Activated naive CD8-positive, alpha-beta T cell treated with anti-CD3 and anti-CD28 coated beads, Interleukin-2, amount 50 U/mL, for 24 hours (primary cell): ENCODE data around the gene TRAPPC11.
"Not testable (repeated sequence)": the region's sequence is repeated elsewhere in the genome, so short reads cannot be mapped to it uniquely, and the experiment has no call there.

ENCODE experiments used
- ATAC-seq: fragments of 150-1000 bp; cut with Tn5 transposase; one replicate; pipeline ENCODE4 v1.10.0; 2021
- DNase-seq: peaks from one replicate; pipeline ENCODE4 v3.0.0; 2021
- H3K27ac Mint-ChIP-seq: one replicate; pipeline ENCODE4 v1.8.0; 2021; ENCODE audit warnings: mild to moderate bottlenecking, mixed read lengths
- H3K27me3 Mint-ChIP-seq: one replicate; pipeline ENCODE4 v1.8.0; 2021; ENCODE audit warnings: mixed read lengths
- H3K36me3 Mint-ChIP-seq: one replicate; pipeline ENCODE4 v1.8.0; 2021; ENCODE audit warnings: low read depth, mixed read lengths
- H3K4me1 Mint-ChIP-seq: one replicate; pipeline ENCODE4 v1.8.0; 2021; ENCODE audit warnings: mixed read lengths
- H3K4me3 Mint-ChIP-seq: one replicate; pipeline ENCODE4 v1.8.0; 2021; ENCODE audit warnings: mild to moderate bottlenecking, moderate library complexity, mixed read lengths
- H3K9me3 Mint-ChIP-seq: one replicate; pipeline ENCODE4 v1.8.0; 2021; ENCODE audit warnings: mixed read lengths

The TRAPPC11 gene

GRCh38 chr4:183722731-183723560 is 63.9 kb downstream of the TRAPPC11 start:
- DNase-seq, result peak; percentile 46
- Mint-ChIP-seq H3K36me3 (no peaks in the 10 kb centered on the region), H3K27ac (peak overlapping the region; percentile 41), H3K4me3 (peak overlapping the region; percentile 65), H3K9me3 (no peaks in the 10 kb centered on the region), H3K27me3 (peaks cover 11% of the 10 kb centered on the region), H3K4me1 (peaks cover 15% of the 10 kb centered on the region)
- ATAC-seq, result peak; percentile 53

DNA sequence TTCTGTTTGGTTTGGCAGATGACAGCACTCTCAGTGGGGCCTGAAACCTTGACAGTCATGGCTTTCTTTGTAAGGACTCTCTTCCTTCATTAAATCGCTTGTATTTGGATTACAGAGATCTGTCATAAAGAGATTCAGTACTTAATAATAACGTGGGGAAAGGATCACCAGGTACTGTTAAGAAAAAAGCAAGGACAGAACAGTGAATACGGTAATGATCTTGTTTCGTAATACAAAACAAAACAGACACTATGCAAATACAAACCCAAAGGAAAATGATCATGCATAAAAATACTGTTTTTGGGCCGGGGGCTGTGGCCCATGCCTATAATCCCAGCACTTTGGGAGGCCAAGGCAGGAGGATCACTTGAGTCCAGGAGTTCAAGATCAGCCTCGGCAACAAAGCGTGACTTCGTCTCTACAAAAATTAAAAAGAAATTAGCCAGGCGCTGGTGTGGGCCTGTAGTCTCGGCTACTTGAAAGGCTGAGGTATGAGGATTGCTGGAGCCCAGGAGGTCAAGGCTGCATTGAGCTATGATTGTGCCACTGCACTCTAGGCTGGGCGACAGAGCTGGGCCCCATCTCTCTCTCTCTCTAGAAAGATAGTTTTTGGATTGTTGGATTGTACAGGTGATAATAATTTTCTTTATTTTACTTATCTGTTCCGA is 64.6 kb downstream of the TRAPPC11 start:
- Mint-ChIP-seq H3K27ac (peak overlapping the region; percentile 41), H3K4me3 (peak overlapping the region; percentile 61), H3K36me3 (no peaks in the 10 kb centered on the region), H3K27me3 (peaks cover 11% of the 10 kb centered on the region), H3K4me1 (peaks cover 15% of the 10 kb centered on the region), H3K9me3 (no peaks in the 10 kb centered on the region)
- ATAC-seq (no peak), DNase-seq (no peak)

DNA sequence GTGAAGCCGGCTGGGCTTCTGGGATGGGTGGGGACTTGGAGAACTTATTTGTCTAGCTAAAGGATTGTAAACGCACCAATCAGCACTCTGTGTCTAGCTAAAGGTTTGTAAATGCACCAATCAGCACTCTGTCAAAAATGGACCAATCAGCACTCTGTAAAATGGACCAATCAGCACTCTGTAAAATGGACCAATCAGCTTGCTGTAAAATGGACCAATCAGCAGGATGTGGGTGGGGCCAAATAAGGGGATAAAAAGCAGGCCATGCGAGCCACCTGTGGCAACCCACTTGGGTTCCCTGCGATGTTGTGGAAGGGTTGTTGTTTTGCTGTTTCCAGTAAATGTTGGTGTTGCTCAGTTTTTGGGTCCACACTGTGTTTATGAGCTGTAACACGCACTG is 66.5 kb downstream of the TRAPPC11 start:
- peaks cover 11% of the 10 kb centered on the region for H3K27me3 Mint-ChIP-seq
- not testable (repeated sequence) for H3K4me3 Mint-ChIP-seq

DNA sequence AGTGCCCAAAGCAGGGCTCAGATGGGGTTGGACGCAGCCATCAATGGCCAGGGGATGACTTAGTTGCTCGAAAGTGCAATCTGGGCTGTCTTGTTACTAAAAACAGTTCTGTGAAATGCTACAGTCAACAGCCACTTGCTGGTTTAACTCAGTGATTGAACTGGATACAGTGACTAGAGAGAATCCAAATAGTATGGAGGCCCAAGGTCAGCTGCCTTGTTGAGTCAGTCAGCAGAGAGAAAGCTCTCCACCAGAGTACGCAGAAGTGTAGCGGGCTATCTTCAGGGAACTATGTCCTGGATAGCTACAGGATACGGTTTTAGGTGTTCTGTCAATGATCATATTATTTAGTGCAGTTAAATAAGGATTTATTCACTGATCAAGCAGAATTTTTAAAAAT is 68.4 kb downstream of the TRAPPC11 start:
- no peak overlapping the region for H3K27ac Mint-ChIP-seq
- DNase-seq (no peak), ATAC-seq (no peak)
- H3K4me1 Mint-ChIP-seq, result peaks cover 5% of the 10 kb centered on the region
- no peak overlapping the region for H3K4me3 Mint-ChIP-seq
- H3K9me3 Mint-ChIP-seq, result no peaks in the 10 kb centered on the region
- H3K36me3 Mint-ChIP-seq, result no peaks in the 10 kb centered on the region
- H3K27me3 Mint-ChIP-seq, result peaks cover 6% of the 10 kb centered on the region

More for the DNA sequence above, 66.5 kb downstream of the TRAPPC11 start:
- H3K36me3 Mint-ChIP-seq, ATAC-seq, DNase-seq, H3K27ac Mint-ChIP-seq, H3K9me3 Mint-ChIP-seq: not testable (repeated sequence)
- peaks cover 15% of the 10 kb centered on the region for H3K4me1 Mint-ChIP-seq

DNA sequence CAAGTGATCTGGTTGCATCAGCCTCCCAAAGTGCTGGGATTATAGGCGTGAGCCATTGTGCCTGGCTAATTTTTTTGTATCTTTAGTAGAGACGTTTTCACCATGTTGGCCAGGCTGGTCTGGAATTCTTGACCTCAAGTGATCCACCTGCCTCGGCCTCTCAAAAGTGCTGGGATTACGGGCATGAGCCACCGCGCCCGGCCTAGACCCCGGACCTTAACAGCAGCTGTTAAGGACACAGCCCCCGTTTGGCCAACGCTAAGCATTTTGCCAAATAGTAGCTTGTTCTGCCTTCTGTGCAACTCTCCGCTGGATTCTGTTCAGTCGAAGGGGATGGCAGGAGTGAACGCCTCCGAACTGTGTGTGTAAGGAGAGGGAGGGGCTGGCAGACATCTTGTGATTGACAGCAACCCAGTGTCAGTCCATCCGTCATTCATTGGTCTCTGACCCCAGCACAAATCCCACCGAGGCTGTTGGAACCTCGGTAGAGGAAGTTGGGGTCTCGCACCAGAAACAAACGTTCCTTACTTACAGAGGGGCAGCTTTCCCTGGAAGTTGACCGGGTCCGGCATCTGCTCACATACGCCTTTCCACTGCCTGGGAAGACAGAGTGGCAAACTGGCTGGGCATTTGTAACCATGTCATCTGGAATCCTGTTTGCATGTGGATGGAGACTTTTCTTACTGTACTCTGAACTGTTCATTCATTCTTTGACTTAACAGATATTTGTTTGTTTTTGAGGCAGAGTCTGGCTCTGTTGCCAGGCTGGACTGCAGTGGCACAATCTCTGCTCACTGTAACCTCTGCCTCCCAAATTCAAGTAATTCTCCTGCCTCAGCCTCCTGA is 69.4 kb downstream of the TRAPPC11 start:
- Mint-ChIP-seq H3K9me3 (no peaks in the 10 kb centered on the region), H3K27me3 (peaks cover 3% of the 10 kb centered on the region), H3K4me1 (peaks cover 2% of the 10 kb centered on the region), H3K4me3 (no peak overlapping the region), H3K27ac (no peak overlapping the region), H3K36me3 (no peaks in the 10 kb centered on the region)
- ATAC-seq (no peak), DNase-seq (no peak)

- no peak overlapping the region for H3K4me3 Mint-ChIP-seq
- no peaks in the 10 kb centered on the region for H3K4me1 Mint-ChIP-seq
- DNase-seq (no peak), ATAC-seq (no peak)
- H3K27ac Mint-ChIP-seq, result no peak overlapping the region
- H3K27me3 Mint-ChIP-seq, result peaks cover 3% of the 10 kb centered on the region
- no peaks in the 10 kb centered on the region for H3K36me3 Mint-ChIP-seq
- no peaks in the 10 kb centered on the region for H3K9me3 Mint-ChIP-seq
Observed at GRCh38 chr4:183729069-183729406, 69.9 kb downstream of the TRAPPC11 start.

DNA sequence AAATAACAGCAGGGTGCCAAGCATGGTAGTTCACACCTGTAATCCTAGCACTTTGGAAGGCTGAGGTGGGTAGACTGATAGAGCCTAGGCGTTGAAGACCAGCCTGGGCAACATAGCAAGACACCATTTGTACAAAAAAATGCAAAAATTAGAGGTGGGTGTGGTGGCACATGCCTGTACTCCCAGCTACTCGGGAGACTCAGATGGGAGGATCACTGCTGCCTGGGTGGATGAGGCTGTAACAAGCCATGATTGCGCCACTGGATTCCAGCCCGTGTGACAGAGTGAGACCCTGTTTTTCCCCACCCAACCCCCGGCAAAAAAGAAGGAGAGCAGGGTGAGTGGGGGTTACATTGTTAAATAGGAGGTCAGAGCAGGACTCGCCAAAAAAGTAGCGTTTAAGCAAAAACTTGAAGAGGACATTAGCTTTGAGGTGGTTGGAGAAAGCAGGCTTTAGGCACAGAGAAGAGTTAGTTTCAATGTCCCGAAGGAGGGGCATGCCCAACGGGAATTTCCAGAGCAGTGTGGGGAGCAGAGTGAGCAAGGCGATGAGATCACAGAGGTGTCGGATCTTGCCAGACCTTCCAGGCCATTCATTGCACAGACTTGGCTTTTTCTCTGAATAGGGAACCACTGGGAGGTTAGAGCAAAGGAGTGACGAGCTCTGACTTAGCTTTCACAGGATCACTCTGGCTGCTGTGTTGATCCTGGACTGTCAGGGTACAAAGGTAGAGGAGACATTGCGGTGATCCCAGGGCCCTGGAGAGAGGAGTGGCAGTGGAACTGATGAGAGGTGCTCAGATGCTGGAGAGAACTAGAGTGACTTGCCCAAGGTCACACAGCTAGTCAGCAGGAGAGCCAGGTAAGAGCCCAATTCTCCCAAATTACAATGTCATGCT is 70.6 kb downstream of the TRAPPC11 start:
- DNase-seq (no peak), ATAC-seq (no peak)
- Mint-ChIP-seq H3K9me3 (no peaks in the 10 kb centered on the region), H3K4me1 (no peaks in the 10 kb centered on the region), H3K4me3 (no peak overlapping the region), H3K27me3 (peaks cover 3% of the 10 kb centered on the region), H3K36me3 (no peaks in the 10 kb centered on the region), H3K27ac (no peak overlapping the region)

DNA sequence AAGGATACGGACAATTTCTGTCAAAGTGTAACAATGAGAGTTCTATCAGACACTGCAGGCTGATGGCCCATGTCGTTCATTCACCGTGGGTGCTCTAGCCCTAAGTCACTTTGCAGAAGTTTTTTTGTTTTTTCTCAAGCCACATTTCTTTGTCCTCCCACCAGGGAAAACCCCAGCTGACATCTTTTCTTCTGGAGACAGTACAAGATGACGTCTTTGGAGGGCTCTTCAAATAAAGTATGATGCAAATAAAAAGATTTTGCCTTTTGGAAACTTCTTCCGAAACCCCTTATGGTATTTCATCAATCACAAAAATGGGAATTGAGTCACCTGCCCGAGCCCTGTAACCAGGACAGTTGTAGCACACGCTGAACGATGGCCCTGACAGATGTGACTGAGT is 73.2 kb downstream of the TRAPPC11 start:
- Mint-ChIP-seq H3K27ac (no peak overlapping the region), H3K27me3 (peaks cover 2% of the 10 kb centered on the region), H3K36me3 (no peaks in the 10 kb centered on the region), H3K4me3 (no peak overlapping the region), H3K9me3 (no peaks in the 10 kb centered on the region), H3K4me1 (no peaks in the 10 kb centered on the region)
- DNase-seq (no peak), ATAC-seq (no peak)

DNA sequence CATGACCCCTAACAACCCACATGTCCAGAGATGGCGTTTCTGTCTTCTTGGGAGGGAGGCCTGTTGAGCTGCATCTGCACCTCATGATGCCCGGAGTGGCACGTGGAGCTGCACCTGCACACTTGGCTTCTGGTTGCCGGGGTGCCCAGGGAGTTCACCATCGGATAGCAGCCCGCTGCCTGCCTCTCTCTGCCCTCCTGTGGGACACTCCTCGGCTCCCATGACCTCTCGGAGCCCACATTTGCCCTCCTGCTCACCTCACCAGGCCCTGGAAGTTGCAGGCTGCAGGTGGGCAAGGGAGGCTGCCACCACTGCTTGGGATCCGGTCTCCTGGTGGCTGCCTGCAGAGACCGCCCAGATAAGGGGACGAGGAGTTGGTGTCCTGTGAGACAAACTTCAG is 74.1 kb downstream of the TRAPPC11 start:
- Mint-ChIP-seq H3K27ac (no peak overlapping the region), H3K9me3 (no peaks in the 10 kb centered on the region), H3K4me1 (no peaks in the 10 kb centered on the region), H3K4me3 (no peak overlapping the region), H3K27me3 (peaks cover 2% of the 10 kb centered on the region), H3K36me3 (no peaks in the 10 kb centered on the region)
- ATAC-seq (no peak), DNase-seq (no peak)

DNA sequence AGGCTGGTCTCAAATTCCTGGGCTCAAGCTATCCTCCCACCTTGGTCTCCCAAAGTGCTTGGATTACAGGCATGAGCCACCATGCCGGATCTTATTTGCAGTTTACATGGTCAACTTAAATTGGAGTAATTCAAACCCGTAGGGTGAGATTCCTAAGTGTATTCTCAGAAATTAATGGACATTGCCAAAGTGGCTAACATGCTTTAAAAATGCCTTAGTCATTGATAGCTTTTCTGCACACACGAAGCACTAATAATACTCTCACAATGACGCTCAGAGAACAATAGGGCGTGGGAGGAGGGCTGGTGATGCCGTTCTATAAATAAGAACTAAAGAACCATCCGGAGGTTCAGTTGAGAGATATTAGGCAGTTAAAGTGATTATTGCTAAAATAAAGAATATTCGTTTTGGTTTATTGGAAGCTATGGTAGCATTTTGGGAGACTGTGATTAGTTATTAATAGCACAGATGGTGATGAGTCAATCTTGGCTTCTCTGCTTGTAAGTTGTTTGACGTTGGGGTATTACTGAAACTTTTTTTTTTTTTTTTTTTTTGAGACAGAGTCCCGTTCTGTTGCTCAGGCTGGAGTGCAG is 79.1 kb downstream of the TRAPPC11 start:
- Mint-ChIP-seq H3K27ac (no peak overlapping the region), H3K4me1 (no peaks in the 10 kb centered on the region), H3K27me3 (peaks cover 3% of the 10 kb centered on the region), H3K9me3 (no peaks in the 10 kb centered on the region), H3K36me3 (no peaks in the 10 kb centered on the region), H3K4me3 (no peak overlapping the region)
- DNase-seq (no peak), ATAC-seq (no peak)

DNA sequence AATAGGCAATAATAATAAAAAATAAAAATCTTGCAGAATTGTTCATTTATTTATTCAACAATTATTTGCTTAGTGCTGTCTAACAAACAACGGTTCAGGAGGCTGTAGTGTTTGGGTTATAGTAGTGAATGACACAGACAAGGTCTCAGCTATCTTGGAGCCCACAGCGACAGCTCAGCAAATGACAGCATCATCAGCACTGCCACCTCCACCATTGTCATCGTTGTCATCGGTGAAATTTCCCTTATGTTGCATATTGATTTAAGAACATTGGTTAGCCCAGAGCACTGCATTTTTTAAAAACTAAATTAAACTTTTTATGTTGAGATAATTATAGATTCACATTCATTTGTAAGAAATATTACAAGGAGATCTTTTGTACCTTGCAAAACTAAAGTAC is 79.9 kb downstream of the TRAPPC11 start:
- Mint-ChIP-seq H3K27me3 (peaks cover 6% of the 10 kb centered on the region), H3K9me3 (no peaks in the 10 kb centered on the region), H3K27ac (no peak overlapping the region), H3K4me1 (no peaks in the 10 kb centered on the region), H3K4me3 (no peak overlapping the region), H3K36me3 (no peaks in the 10 kb centered on the region)
- DNase-seq (no peak), ATAC-seq (no peak)

DNA sequence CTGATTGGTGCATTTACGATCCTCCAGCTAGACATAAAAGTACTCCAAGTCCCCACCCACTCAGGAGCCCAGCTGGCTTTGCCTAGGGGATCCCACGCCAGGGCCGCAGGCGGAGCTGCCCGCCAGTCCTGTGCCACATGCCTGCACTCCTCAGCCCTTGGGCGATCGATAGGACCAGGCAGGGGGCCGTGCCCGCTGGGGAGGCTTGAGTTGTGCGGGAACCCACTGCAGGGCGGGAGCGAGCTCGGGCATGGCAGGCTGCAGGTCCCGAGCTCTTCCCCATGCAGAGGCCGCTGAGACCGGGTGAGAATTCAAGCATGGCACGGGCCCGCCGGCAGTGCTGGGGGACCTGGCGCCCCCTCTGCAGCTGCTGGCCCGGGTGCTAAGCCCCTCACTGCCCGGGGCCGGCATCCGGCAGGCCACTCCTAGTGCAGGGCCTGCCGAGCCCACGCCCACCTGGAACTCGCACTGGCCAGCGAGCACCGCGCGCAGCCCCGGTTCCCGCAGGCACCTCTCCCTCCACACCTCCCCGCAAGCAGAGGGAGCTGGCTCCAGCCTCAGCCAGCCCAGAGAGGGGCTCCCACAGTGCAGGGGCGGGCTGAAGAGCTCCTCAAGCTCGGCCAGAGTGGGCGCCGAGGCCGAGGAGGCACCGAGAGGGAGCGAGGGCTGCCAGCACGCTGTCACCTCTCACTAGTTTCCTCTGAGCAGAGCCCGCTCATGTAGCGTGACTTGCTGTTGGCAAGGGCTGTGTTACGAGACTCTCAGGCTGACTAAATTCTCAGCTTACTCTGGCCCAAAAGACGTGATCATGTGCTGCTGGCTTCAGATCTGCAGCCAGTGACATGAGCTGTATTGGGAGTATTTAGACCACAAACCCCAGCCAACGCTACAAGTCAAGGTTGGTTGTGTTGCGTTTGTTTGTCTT is 87.5 kb downstream of the TRAPPC11 start:
- no peak overlapping the region for H3K27ac Mint-ChIP-seq
- H3K27me3 Mint-ChIP-seq, result peaks cover 15% of the 10 kb centered on the region
- no peak overlapping the region for H3K4me3 Mint-ChIP-seq
- H3K4me1 Mint-ChIP-seq, result no peaks in the 10 kb centered on the region
- H3K36me3 Mint-ChIP-seq, result no peaks in the 10 kb centered on the region
- DNase-seq (no peak), ATAC-seq (no peak)
- no peaks in the 10 kb centered on the region for H3K9me3 Mint-ChIP-seq

DNA sequence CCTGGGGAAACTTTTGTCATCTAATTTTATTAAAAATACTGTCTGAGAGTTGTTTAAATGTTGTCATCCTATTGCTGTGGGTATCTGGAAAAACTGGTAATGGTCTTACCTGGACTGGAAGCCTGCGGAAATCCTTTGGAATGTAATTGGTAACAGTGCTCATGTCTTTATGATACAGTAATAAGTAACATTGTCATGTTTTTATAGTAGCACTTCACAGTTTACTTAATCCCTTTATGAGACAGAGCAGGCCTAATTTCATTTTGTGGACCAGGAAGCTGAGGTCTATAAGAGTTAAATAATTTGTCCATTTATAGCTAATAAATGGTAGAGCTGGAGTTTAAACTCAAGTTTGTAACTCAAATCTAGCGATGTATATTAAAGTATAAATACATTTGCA is 88.3 kb downstream of the TRAPPC11 start:
- Mint-ChIP-seq H3K4me3 (no peak overlapping the region), H3K36me3 (no peaks in the 10 kb centered on the region), H3K4me1 (no peaks in the 10 kb centered on the region), H3K27me3 (peaks cover 15% of the 10 kb centered on the region), H3K27ac (no peak overlapping the region), H3K9me3 (no peaks in the 10 kb centered on the region)
- ATAC-seq (no peak), DNase-seq (no peak)
